Measurements from ENCODE around the gene SLC2A11.

The SLC2A11 gene

GRCh38 chr22:23834406-23834792, 23.3 kb upstream of the SLC2A11 start:
- TF ChIP-seq MYC (IDR thresholded peaks at IDR 0.05; ENCODE audit: low read depth, low read length): no peak
- TF ChIP-seq CTCF (IDR thresholded peaks at IDR 0.05; ENCODE audit: low read depth, low read length): no peak
- TF ChIP-seq MAX (IDR thresholded peaks at IDR 0.05; ENCODE audit: low read depth, low read length): no peak
- TF ChIP-seq POLR2A (IDR thresholded peaks at IDR 0.05; ENCODE audit: extremely low read depth, insufficient read length): no peak
- no peak for DNase-seq (ENCODE audit: low read depth)
- no peak overlapping the region for H3K4me3 ChIP-seq (ENCODE audit: low read depth, low read length)

GRCh38 chr22:23834793-23835483, 22.7 kb upstream of the SLC2A11 start:
- DNase-seq (ENCODE audit: low read depth): no peak
- no peak overlapping the region for H3K4me3 ChIP-seq (ENCODE audit: low read depth, low read length)
- no peak for TF ChIP-seq POLR2A (IDR thresholded peaks at IDR 0.05; ENCODE audit: extremely low read depth, insufficient read length)
- no peak for TF ChIP-seq MAX (IDR thresholded peaks at IDR 0.05; ENCODE audit: low read depth, low read length)
- TF ChIP-seq CTCF (IDR thresholded peaks at IDR 0.05; ENCODE audit: low read depth, low read length): no peak

- DNase-seq (ENCODE audit: low read depth): no peak
- TF ChIP-seq MYC (IDR thresholded peaks at IDR 0.05; ENCODE audit: low read depth, low read length): no peak
- TF ChIP-seq MAX (IDR thresholded peaks at IDR 0.05; ENCODE audit: low read depth, low read length): no peak
- no peak for TF ChIP-seq CTCF (IDR thresholded peaks at IDR 0.05; ENCODE audit: low read depth, low read length)
- TF ChIP-seq POLR2A (IDR thresholded peaks at IDR 0.05; ENCODE audit: extremely low read depth, insufficient read length): no peak
- H3K4me3 ChIP-seq (ENCODE audit: low read depth, low read length): no peak overlapping the region
Observed at GRCh38 chr22:23835484-23836144, 22.1 kb upstream of the SLC2A11 start.

GRCh38 chr22:23836281-23836680, 21.4 kb upstream of the SLC2A11 start:
- no peak for DNase-seq (ENCODE audit: low read depth)
- no peak for TF ChIP-seq POLR2A (IDR thresholded peaks at IDR 0.05; ENCODE audit: extremely low read depth, insufficient read length)
- no peak for TF ChIP-seq MYC (IDR thresholded peaks at IDR 0.05; ENCODE audit: low read depth, low read length)
- TF ChIP-seq CTCF (IDR thresholded peaks at IDR 0.05; ENCODE audit: low read depth, low read length): no peak
- no peak for TF ChIP-seq MAX (IDR thresholded peaks at IDR 0.05; ENCODE audit: low read depth, low read length)
- H3K4me3 ChIP-seq (ENCODE audit: low read depth, low read length): no peak overlapping the region

- H3K4me3 ChIP-seq (ENCODE audit: low read depth, low read length): no peak overlapping the region
- DNase-seq (ENCODE audit: low read depth): no peak
- no peak for TF ChIP-seq MYC (IDR thresholded peaks at IDR 0.05; ENCODE audit: low read depth, low read length)
- TF ChIP-seq MAX (IDR thresholded peaks at IDR 0.05; ENCODE audit: low read depth, low read length): no peak
- no peak for TF ChIP-seq CTCF (IDR thresholded peaks at IDR 0.05; ENCODE audit: low read depth, low read length)
- no peak for TF ChIP-seq POLR2A (IDR thresholded peaks at IDR 0.05; ENCODE audit: extremely low read depth, insufficient read length)
Observed at GRCh38 chr22:23836692-23837495, 20.8 kb upstream of the SLC2A11 start.

Measured in NB4 (cell line).